ENCODE results near the gene GDI1. TPM values are rescaled to one million over a fixed set of nuclear protein-coding genes. Genes with fewer than 3 reads are reported as not detected.

Gene GDI1
- total and polyA plus RNA-seq, 2 donors (not counting 1 experiment from before 2014, with no cell fraction given), result 199 to 311 TPM

- under 1% methylated on average over 48 of the region's 71 CpGs for WGBS (ENCODE audit: insufficient coverage)
Observed at GRCh38 chrX:154490414-154491083, 53.6 kb downstream of the GDI1 start, which contains the start of gene SLC10A3. SLC10A3 (minus strand) TSS chrX:154490629; CDS start chrX:154488940, 1,689 bp downstream.

More at GRCh38 chrX:154490414-154491083, 53.6 kb downstream of the GDI1 start, which contains the start of gene SLC10A3:
- Mint-ChIP-seq H3K4me1 (peaks cover 17% of the 10 kb centered on the region), H3K27ac (peak within 1 kb of the TSS; percentile 95), H3K27me3 (no peaks in the 10 kb centered on the region), H3K9me3 (ENCODE audit: insufficient read depth) (no peaks in the 10 kb centered on the region), H3K4me3 (peak within 1 kb of the TSS; percentile 89)
- ATAC-seq (ENCODE audit: low read depth), result peak; percentile 79
- DNase-seq, result peak; percentile 91
- ChIA-PET CTCF (interaction anchor here (1.1 to 1.9 kb wide), 6 partner anchors 23 to 117 kb away, joined by 3 to 11 read pairs (median 6); partner anchors contain the start of genes PLXNA3, RPL10 and TAFAZZIN), POLR2A (interaction anchor here (0.9 to 1.8 kb wide), 6 partner anchors 26 to 563 kb away, joined by 3 to 13 read pairs (median 6); partner anchors contain the start of genes ATP6AP1, FAM3A and RPL10)
- Histone ChIP-seq H3K9ac (ENCODE audit: low read length) (peak within 1 kb of the TSS; percentile 73), H3K27me3 (replicated peaks in 1 of 4; ENCODE audit: control extremely low read depth in 1 of 4, control insufficient read depth in 3 of 4, insufficient read depth in 4 of 4, low read length in 3 of 4) (no peaks in the 10 kb centered on the region), H3K79me2 (ENCODE audit: control insufficient read depth, insufficient read depth, low read length) (peaks cover 5% of the 10 kb centered on the region), H3K27ac (ENCODE audit: low read length in 2 of 2) (peak within 1 kb of the TSS; percentile 84), H3K4me2 (replicated peaks; ENCODE audit: low read depth, low read length, poor library complexity, severe bottlenecking) (peak within 1 kb of the TSS; percentile 80), H3K9me3 (ENCODE audit: control extremely low read depth in 1 of 3, control insufficient read depth in 2 of 3, insufficient read depth in 1 of 3, low read length in 2 of 3) (no peaks in the 10 kb centered on the region), H3K4me3 (ENCODE audit: control extremely low read depth in 1 of 5, extremely low read depth in 1 of 5, insufficient read depth in 1 of 5, low read depth in 2 of 5, low read length in 4 of 5) (peak within 1 kb of the TSS; percentile 42 to 67 (median 61)), H4K20me1 (ENCODE audit: control insufficient read depth, insufficient read depth, low read length, poor library complexity, severe bottlenecking) (no peaks in the 10 kb centered on the region), H3K36me3 (replicated peaks in 1 of 2; ENCODE audit: control extremely low read depth in 1 of 2, control insufficient read depth in 1 of 2, extremely low read depth in 1 of 2, insufficient read depth in 2 of 2, low read length in 1 of 2) (peaks cover 0 to 5% of the 10 kb centered on the region in 2 experiments), H3K4me1 (ENCODE audit: control insufficient read depth in 2 of 2, insufficient read depth in 2 of 2, low read length in 2 of 2) (peaks cover 2 to 34% of the 10 kb centered on the region in 2 donors), H2AFZ (ENCODE audit: insufficient read depth, low read depth, low read length, poor library complexity, severe bottlenecking) (peak within 1 kb of the TSS; percentile 74)
- TF ChIP-seq CTCF (IDR thresholded peaks at IDR 0.05) (no peak), EZH2 (IDR thresholded peaks at IDR 0.05; ENCODE audit: borderline replicate concordance, insufficient read depth, low read depth, low read length, poor library complexity, severe bottlenecking) (no peak)
- intact Hi-C loops (cut with micrococcal nuclease), result loop anchor here (1.0 to 5.0 kb wide), 5 partner anchors 11 to 93 kb away; partner anchors contain the start of genes FAM3A, LAGE3, PLXNA3 and RPL10

Small RNA genes lying within 50 kb of the gene (small RNA-seq; reads per million reads assigned to genes)
- gene MIR6858 (ENCODE audit: insufficient read length, low read depth, low replicate concordance), result not detected
- not detected for gene SNORA70 (ENCODE audit: insufficient read length, low read depth, low replicate concordance)

Other genes with a start within 250 kb of the GDI1 start
- not detected in 2 replicates for gene OPN1MW2, start 217.4 kb upstream of the GDI1 start, total RNA-seq
- gene OPN1MW2, start 217.4 kb upstream of the GDI1 start, polyA plus RNA-seq, result not detected in 2 replicates
- gene OPN1MW3, start 179.6 kb upstream of the GDI1 start, total RNA-seq, result not detected in 2 replicates
- gene OPN1MW3, start 179.6 kb upstream of the GDI1 start, polyA plus RNA-seq, result not detected in 2 replicates
- gene TEX28, start 142.0 kb upstream of the GDI1 start, total RNA-seq, result not detected in 2 replicates
- gene TEX28, start 142.0 kb upstream of the GDI1 start, polyA plus RNA-seq, result not detected in 2 replicates
- 0.22 and 0.96 TPM in 2 replicates for gene TKTL1, start 141.4 kb upstream of the GDI1 start, total RNA-seq
- 0.18 and 0.37 TPM in 2 replicates for gene TKTL1, start 141.4 kb upstream of the GDI1 start, polyA plus RNA-seq
- 510 and 523 TPM in 2 replicates for gene FLNA, start 62.5 kb upstream of the GDI1 start, total RNA-seq
- gene FLNA, start 62.5 kb upstream of the GDI1 start, polyA plus RNA-seq, result 281 and 342 TPM in 2 replicates
- 67.2 and 81.7 TPM in 2 replicates for gene EMD, start 57.9 kb upstream of the GDI1 start, total RNA-seq
- 132 and 156 TPM in 2 replicates for gene EMD, start 57.9 kb upstream of the GDI1 start, polyA plus RNA-seq
- 3,946 and 4,073 TPM in 2 replicates for gene RPL10, start 38.8 kb upstream of the GDI1 start, total RNA-seq
- 9,737 and 16,482 TPM in 2 replicates for gene RPL10, start 38.8 kb upstream of the GDI1 start, polyA plus RNA-seq
- gene DNASE1L1, start 27.9 kb upstream of the GDI1 start, total RNA-seq, result 24.6 TPM in 2 replicates
- 30.4 and 49.2 TPM in 2 replicates for gene DNASE1L1, start 27.9 kb upstream of the GDI1 start, polyA plus RNA-seq
- 117 and 118 TPM in 2 replicates for gene TAFAZZIN, start 25.6 kb upstream of the GDI1 start, total RNA-seq
- 224 and 241 TPM in 2 replicates for gene TAFAZZIN, start 25.6 kb upstream of the GDI1 start, polyA plus RNA-seq
- 55.6 and 57.7 TPM in 2 replicates for gene ATP6AP1, start 8.5 kb upstream of the GDI1 start, total RNA-seq
- gene ATP6AP1, start 8.5 kb upstream of the GDI1 start, polyA plus RNA-seq, result 38.9 and 47.1 TPM in 2 replicates
- gene FAM50A, start 7.0 kb downstream of the GDI1 start, total RNA-seq, result 70.4 and 79.8 TPM in 2 replicates
- gene FAM50A, start 7.0 kb downstream of the GDI1 start, polyA plus RNA-seq, result 44.5 and 60.0 TPM in 2 replicates
- 114 and 120 TPM in 2 replicates for gene PLXNA3, start 21.1 kb downstream of the GDI1 start, total RNA-seq
- gene PLXNA3, start 21.1 kb downstream of the GDI1 start, polyA plus RNA-seq, result 50.5 and 68.6 TPM in 2 replicates
- 17.0 and 19.3 TPM in 2 replicates for gene LAGE3, start 42.1 kb downstream of the GDI1 start, total RNA-seq
- gene LAGE3, start 42.1 kb downstream of the GDI1 start, polyA plus RNA-seq, result 13.6 and 19.9 TPM in 2 replicates
- 23.3 and 29.5 TPM in 2 replicates for gene UBL4A, start 49.5 kb downstream of the GDI1 start, total RNA-seq
- 7.7 and 13.1 TPM in 2 replicates for gene UBL4A, start 49.5 kb downstream of the GDI1 start, polyA plus RNA-seq
- 16.7 and 17.9 TPM in 2 replicates for gene SLC10A3, start 53.5 kb downstream of the GDI1 start, total RNA-seq
- 26.6 and 36.9 TPM in 2 replicates for gene SLC10A3, start 53.5 kb downstream of the GDI1 start, polyA plus RNA-seq
- gene FAM3A, start 79.1 kb downstream of the GDI1 start, total RNA-seq, result 39.6 and 43.3 TPM in 2 replicates
- 59.4 and 61.1 TPM in 2 replicates for gene FAM3A, start 79.1 kb downstream of the GDI1 start, polyA plus RNA-seq
- 57.2 and 61.2 TPM in 2 replicates for gene G6PD, start 109.7 kb downstream of the GDI1 start, total RNA-seq
- gene G6PD, start 109.7 kb downstream of the GDI1 start, polyA plus RNA-seq, result 64.4 and 66.0 TPM in 2 replicates
- 65.1 and 72.0 TPM in 2 replicates for gene IKBKG, start 110.5 kb downstream of the GDI1 start, total RNA-seq
- gene IKBKG, start 110.5 kb downstream of the GDI1 start, polyA plus RNA-seq, result 43.9 and 46.7 TPM in 2 replicates
- not detected in 2 replicates for gene CTAG1A, start 148.0 kb downstream of the GDI1 start, total RNA-seq
- not detected in 2 replicates for gene CTAG1A, start 148.0 kb downstream of the GDI1 start, polyA plus RNA-seq
- gene CTAG1B, start 182.1 kb downstream of the GDI1 start, total RNA-seq, result not detected in 2 replicates
- gene CTAG1B, start 182.1 kb downstream of the GDI1 start, polyA plus RNA-seq, result 0.09 TPM in 1 of 2 replicates, not detected in the other
- gene CTAG2, start 216.4 kb downstream of the GDI1 start, total RNA-seq, result not detected in 2 replicates
- gene CTAG2, start 216.4 kb downstream of the GDI1 start, polyA plus RNA-seq, result not detected in 2 replicates

Data from B cell (primary cell).